ENCODE measurements around the gene PLCL2. TPM values are rescaled to one million over a fixed set of nuclear protein-coding genes. Genes with fewer than 3 reads are reported as not detected.

PLCL2 gene
- total and polyA plus RNA-seq, 2 donors (not counting 3 experiments of a cell fraction or from before 2014, with no cell fraction given): 2.3 to 10.7 TPM

DNA sequence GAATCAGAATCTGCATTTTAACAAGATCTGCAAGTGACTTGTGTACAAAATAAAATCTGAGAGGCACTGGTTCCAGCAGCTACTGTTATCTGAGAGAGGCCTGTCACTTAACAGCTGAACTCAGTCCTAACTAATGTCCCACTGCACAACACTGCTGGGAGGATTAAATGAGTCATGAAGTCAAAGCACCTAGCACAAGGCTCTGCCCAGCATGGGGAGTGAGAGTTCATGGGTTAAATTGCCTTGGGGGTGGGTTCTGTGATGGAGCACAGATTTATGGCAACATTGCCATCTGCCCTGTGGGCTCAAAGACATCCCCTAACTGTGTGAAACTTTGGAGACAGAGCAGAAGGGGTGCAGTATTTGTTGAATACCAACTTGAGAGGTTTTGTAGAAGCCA, 250.9 kb downstream of the PLCL2 start:
- H3K27me3 ChIP-seq (ENCODE audit: control insufficient read depth in 2 of 2, insufficient read depth in 2 of 2, low read length in 2 of 2): no peaks in the 10 kb centered on the region
- no TSS peak for BruUV-seq (replicated peaks)
- H3K9ac ChIP-seq (replicated peaks; ENCODE audit: extremely low read depth, insufficient read depth, low read length): no peak overlapping the region
- FAIRE-seq (no peak), DNase-seq (ENCODE audit: low read depth, low spot score) (no peak)
- ChIA-PET CTCF (no interaction called here), POLR2A (no interaction called here)
- intact Hi-C loops (cut with micrococcal nuclease): no loop called here
- H3K27ac ChIP-seq (ENCODE audit: insufficient read depth, low read depth, low read length): no peak overlapping the region
- no peak for TF ChIP-seq MAX (IDR thresholded peaks at IDR 0.05; ENCODE audit: insufficient read depth, insufficient read length)
- no peak for TF ChIP-seq JUN (IDR thresholded peaks at IDR 0.05; ENCODE audit: borderline replicate concordance, insufficient read depth, insufficient read length, low read depth)
- TF ChIP-seq MYC (IDR thresholded peaks at IDR 0.05; ENCODE audit: low read depth, low read length): no peak
- TF ChIP-seq FOS (IDR thresholded peaks at IDR 0.05; ENCODE audit: borderline replicate concordance, insufficient read depth, low read length): no peak
- no peak for TF ChIP-seq POLR2AphosphoS5 (IDR thresholded peaks at IDR 0.05; ENCODE audit: insufficient read depth, low read depth, low read length)
- TF ChIP-seq GATA2 (IDR thresholded peaks at IDR 0.05; ENCODE audit: insufficient read depth, insufficient read length, low read depth, low read length): no peak
- TF ChIP-seq, protein P1, sequence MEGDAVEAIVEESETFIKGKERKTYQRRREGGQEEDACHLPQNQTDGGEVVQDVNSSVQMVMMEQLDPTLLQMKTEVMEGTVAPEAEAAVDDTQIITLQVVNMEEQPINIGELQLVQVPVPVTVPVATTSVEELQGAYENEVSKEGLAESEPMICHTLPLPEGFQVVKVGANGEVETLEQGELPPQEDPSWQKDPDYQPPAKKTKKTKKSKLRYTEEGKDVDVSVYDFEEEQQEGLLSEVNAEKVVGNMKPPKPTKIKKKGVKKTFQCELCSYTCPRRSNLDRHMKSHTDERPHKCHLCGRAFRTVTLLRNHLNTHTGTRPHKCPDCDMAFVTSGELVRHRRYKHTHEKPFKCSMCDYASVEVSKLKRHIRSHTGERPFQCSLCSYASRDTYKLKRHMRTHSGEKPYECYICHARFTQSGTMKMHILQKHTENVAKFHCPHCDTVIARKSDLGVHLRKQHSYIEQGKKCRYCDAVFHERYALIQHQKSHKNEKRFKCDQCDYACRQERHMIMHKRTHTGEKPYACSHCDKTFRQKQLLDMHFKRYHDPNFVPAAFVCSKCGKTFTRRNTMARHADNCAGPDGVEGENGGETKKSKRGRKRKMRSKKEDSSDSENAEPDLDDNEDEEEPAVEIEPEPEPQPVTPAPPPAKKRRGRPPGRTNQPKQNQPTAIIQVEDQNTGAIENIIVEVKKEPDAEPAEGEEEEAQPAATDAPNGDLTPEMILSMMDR (IDR thresholded peaks at IDR 0.05; ENCODE audit: extremely low read depth in 1 of 2, insufficient read depth in 1 of 2, low read depth in 1 of 2, low read length in 2 of 2): no peak
- no peak for TF ChIP-seq EZH2 (IDR thresholded peaks at IDR 0.05; ENCODE audit: borderline replicate concordance, low read depth, low read length, severe bottlenecking)
- no peak for TF ChIP-seq POLR2A (IDR thresholded peaks at IDR 0.05; ENCODE audit: low read depth, low read length)
- dilution Hi-C loops (cut with MboI; ENCODE audit: extremely low pct_ligation_motif_present, low sequenced_read_pairs): no loop called here
- no peak overlapping the region for H3K4me3 ChIP-seq (replicated peaks in 1 of 3; ENCODE audit: insufficient read depth in 1 of 3, low read depth in 1 of 3, low read length in 3 of 3)
- H3K9me3 ChIP-seq (replicated peaks; ENCODE audit: control insufficient read depth, insufficient read depth, low read length): no peaks in the 10 kb centered on the region
- no peaks in the 10 kb centered on the region for H4K20me1 ChIP-seq (replicated peaks; ENCODE audit: control insufficient read depth, extremely low read depth, insufficient read depth, low read length)
- H3K79me2 ChIP-seq (ENCODE audit: control insufficient read depth, insufficient read depth, low read length): no peaks in the 10 kb centered on the region
- H3K4me1 ChIP-seq (ENCODE audit: control insufficient read depth, extremely low read depth, insufficient read depth, low read length): no peaks in the 10 kb centered on the region
- H3K9me1 ChIP-seq (replicated peaks; ENCODE audit: control insufficient read depth, extremely low read depth, insufficient read depth, low read length): no peaks in the 10 kb centered on the region
- H3K36me3 ChIP-seq (ENCODE audit: control insufficient read depth in 2 of 2, extremely low read depth in 1 of 2, insufficient read depth in 2 of 2, low read length in 2 of 2): no peaks in the 10 kb centered on the region
- H3K4me2 ChIP-seq (ENCODE audit: insufficient read depth, low read length): no peak overlapping the region
- no peak overlapping the region for H2AFZ ChIP-seq (ENCODE audit: low read depth, low read length)
